Motor neuron (in vitro differentiated cells): Measurements from ENCODE around the gene CRTAP. TPM values are rescaled to one million over a fixed set of nuclear protein-coding genes. Genes with fewer than 3 reads are reported as not detected.
A peak's percentile ranks its signal among the peaks of the same experiment; 100 is the strongest.
"Not testable (repeated sequence)": the region's sequence is repeated elsewhere in the genome, so short reads cannot be mapped to it uniquely, and the experiment has no call there.

Experiments used
- ATAC-seq, 8 experiments: fragments of 200-7000 bp; cut with Tn5 transposase; replicated peaks in 6 of 8; 2 replicates each; pipeline ENCODE4 v1.8.0; 2021; ENCODE audit warnings: mild to moderate bottlenecking in 8 of 8, moderate library complexity in 8 of 8
- H3K27ac ChIP-seq, 2 donors: fragments of 250-450 bp; sonication (Bioruptor Pico); 2 replicates each; pipeline ENCODE4 v1.9.0; 2021; ENCODE audit warnings: antibody characterized with exemption in 2 of 2, mild to moderate bottlenecking in 2 of 2, moderate library complexity in 1 of 2
- H3K4me1 ChIP-seq, 2 donors: fragments of 250-450 bp; sonication (Bioruptor Pico); replicated peaks in 1 of 2; 2 replicates each; pipeline ENCODE4 v1.6.1; 2021; ENCODE audit warnings: antibody characterized with exemption in 2 of 2, mild to moderate bottlenecking in 2 of 2, moderate library complexity in 1 of 2
- H3K4me3 ChIP-seq, 5 donors: fragments of 250-450 bp; sonication (Bioruptor Pico); 2 replicates each; pipeline ENCODE4 v1.9.0; 2021; ENCODE audit warnings: antibody characterized with exemption in 5 of 5, mild to moderate bottlenecking in 5 of 5, moderate library complexity in 4 of 5
- WGBS, 10 experiments: fragments of 450-650 bp; shearing (Covaris generic); methylation state at CpG; one replicate each; pipeline ENCODE4 v1.0.0; 2022; 5-methylcytosine and 5-hydroxymethylcytosine counted together
- in situ Hi-C, 9 experiments: fragments of 400-800 bp; cut with MboI; loops; one replicate each; pipeline ENCODE4 v1.15.0; 2021; ENCODE audit warnings: low sequenced_read_pairs in 9 of 9, low pct_unique_long_range_greater_than_20kb in 2 of 9; ENCODE audit not compliant: unreplicated experiment in 9 of 9
- total RNA-seq, 8 experiments: library from RNA; unstranded; fragments of 300-600 nt; gene quantifications; 2 replicates each; pipeline versions ENCODE4 v1.2.3 to v1.2.4, GENCODE V29; 2022

The CRTAP gene
- total RNA-seq, 8 experiments from 2014 or later: 14.2 to 197 (median 36.2) TPM

DNA sequence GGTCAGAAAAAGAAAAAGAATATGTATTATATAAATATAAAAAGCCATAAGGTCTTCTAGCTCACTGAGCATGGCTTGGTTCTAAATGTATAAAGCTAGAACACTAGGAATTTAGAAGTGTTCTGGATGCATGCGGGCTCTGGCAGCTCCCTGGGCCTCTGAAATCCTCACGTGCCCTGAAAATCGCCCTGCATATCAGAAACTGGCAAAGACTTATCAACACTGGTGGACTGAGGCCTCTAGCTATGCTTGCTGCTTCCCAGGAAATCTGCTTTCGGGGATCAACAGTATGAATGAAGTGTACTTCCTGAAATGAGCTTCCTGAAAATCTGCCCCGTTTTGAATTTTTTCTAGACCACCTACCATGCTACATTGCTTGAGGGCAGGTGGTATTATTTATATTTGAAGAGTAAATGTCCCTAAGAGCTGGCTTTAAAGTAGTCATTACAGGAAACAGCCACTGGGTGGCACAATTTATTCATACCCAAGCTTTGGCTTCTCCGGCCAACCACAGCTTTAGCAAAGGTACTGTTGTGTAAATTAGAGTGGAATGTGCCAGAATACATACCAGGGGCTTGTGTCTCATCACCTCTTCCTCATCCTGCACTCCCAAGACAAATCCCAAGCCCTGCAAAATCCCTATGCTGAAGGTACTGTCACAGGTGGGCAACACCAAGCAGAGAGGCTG lies 17.7 kb downstream of the CRTAP start:
- in situ Hi-C loops: loop anchor here in 6 of 9 experiments (5.0 to 25.0 kb wide), 4 partner anchors 231 to 656 kb away; partner anchors contain the start of gene PDCD6IP (in 1 of the 6)
- no peak overlapping the region for H3K27ac ChIP-seq

DNA sequence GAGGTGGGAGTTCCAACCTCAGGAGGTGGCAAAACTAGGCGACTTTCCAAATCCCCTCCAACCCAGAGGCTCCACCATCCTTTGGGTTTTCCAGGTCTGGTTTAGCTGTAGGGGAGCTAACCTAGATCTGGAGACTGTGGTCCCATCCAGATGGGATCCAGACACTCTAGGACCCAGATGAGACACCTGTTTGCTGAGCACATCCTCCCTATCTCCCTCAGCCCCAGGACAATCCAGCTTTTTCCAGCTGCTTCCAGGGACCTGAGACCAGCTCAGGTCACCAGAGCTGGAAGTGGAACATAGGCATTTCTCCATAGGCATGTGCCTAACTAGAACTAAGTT lies 18.2 kb downstream of the CRTAP start:
- H3K4me3 ChIP-seq: no peak overlapping the region

More for the DNA sequence above, 17.7 kb downstream of the CRTAP start:
- Histone ChIP-seq H3K4me1 (no peaks in the 10 kb centered on the region), H3K4me3 (no peak overlapping the region)
- peak; percentile 79 to 96 (median 87) for ATAC-seq
- WGBS, 10 experiments: 0 to 50% (median 32%) methylated on average over 1 to 6 of the region's 6 CpGs; no CpG with 5 or more reads in 3 of the 10 experiments

DNA sequence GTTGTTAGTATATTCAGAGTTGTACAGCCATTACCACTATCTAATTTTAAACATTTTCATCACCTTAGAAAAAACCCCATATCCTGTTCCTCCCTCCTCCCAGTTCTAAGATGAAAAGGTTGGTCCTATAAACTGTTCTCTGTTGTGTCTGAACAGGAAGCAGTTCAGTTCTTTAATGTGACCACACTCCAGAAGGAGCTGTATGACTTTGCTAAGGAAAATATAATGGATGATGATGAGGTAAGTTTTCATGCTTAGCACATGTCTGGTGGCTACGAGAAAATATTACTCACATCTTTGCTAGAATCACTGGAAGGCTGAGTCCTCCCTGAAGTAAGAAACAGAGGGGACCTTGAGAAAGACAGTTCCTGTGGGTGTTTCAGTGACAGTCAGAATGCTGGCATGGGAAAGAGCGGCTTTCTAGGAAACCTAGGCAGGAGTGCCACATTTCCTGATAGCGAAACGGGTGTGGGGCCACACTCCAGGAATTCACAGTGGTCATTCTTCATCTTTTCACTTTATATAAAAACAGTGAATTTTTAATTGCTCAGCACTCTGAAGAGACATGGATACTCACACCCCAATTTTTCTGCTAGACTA lies 20.3 kb downstream of the CRTAP start:
- Histone ChIP-seq H3K4me1 (no peaks in the 10 kb centered on the region), H3K4me3 (no peak overlapping the region), H3K27ac (no peak overlapping the region)
- in situ Hi-C loops: loop anchor here in 6 of 9 experiments (5.0 to 25.0 kb wide), 4 partner anchors 228 to 653 kb away; partner anchors contain the start of gene PDCD6IP (in 1 of the 6)
- WGBS, 10 experiments: 60 to 100% (median 95%) methylated on average over 1 to 3 of the region's 4 CpGs; no CpG with 5 or more reads in 4 of the 10 experiments
- ATAC-seq: peak in 1 of 8 experiments; percentile 63

More for the DNA sequence above, 18.2 kb downstream of the CRTAP start:
- 0 to 100% (median 100%) methylated on average over 1 of the region's 1 CpG; no CpG with 5 or more reads in 7 of the 10 experiments for WGBS, 10 experiments
- in situ Hi-C loops: loop anchor here in 6 of 9 experiments (5.0 to 25.0 kb wide), 4 partner anchors 230 to 655 kb away; partner anchors contain the start of gene PDCD6IP (in 1 of the 6)
- no peak overlapping the region for H3K27ac ChIP-seq
- H3K4me1 ChIP-seq: no peaks in the 10 kb centered on the region
- ATAC-seq: peak in 6 of 8 experiments; percentile 20 to 32 (median 24)

DNA sequence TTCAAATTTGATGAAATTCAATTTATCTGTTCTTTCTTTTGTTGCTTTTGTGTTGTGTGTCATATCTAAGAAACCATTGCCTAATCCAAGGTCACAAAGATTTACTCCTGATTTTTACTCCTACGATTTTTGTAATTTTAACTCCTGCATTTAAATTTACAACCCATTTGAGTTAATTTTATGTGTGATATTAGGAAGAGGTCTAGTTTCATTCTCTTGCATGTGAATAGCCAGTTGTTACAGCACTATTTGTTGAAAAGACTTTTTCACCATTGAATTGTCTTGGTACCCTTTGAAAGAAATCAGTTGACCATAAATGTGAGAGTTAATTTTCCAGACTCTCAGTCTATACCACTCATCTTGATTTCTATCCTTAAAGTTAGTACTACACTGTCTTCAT lies 23.9 kb downstream of the CRTAP start:
- Histone ChIP-seq H3K27ac (no peak overlapping the region), H3K4me1 (no peaks in the 10 kb centered on the region), H3K4me3 (no peak overlapping the region)
- WGBS, 10 experiments: 24 to 100% (median 72%) methylated on average over 1 of the region's 1 CpG; no CpG with 5 or more reads in 2 of the 10 experiments
- in situ Hi-C loops: loop anchor here in 5 of 9 experiments (25.0 kb wide), 3 partner anchors 225 to 650 kb away; partner anchors contain the start of gene PDCD6IP (in 1 of the 5)
- no peak for ATAC-seq

DNA sequence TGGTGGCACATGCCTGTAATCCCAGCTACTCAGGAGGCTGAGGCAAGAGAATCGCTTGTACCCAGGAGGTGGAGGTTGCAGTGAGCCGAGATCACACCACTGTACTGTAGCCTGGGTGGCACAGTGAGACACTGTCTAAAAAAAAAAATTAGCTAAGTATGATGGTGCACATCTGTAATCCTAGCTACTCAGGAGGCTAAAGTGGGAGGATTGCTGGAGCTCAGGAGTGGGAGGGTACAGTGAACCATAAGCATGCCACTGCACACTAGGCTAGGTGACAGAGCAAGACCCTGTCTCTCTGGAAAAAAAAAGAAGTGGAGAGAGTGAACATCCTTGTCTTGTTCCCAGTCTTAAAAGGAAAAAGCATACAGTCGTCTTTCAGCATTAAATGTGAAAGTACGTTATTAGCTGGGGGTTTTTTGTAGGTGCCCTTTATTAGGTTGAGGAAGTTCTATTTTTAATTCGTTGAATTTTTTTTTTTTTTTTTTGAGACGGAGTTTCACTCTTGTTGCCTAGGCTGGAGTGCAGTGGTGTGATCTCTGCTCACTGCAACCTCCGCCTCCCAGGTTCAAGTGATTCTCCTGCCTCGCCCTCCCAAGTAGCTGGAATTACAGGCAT lies 25.3 kb downstream of the CRTAP start:
- not testable (repeated sequence) for ATAC-seq, H3K27ac ChIP-seq, H3K4me1 ChIP-seq, H3K4me3 ChIP-seq
- in situ Hi-C loops: loop anchor here in 5 of 9 experiments (25.0 kb wide), 3 partner anchors 223 to 648 kb away; partner anchors contain the start of gene PDCD6IP (in 1 of the 5)
- 80 to 100% (median 95%) methylated on average over 1 to 8 of the region's 8 CpGs; no CpG with 5 or more reads in 1 of the 10 experiments for WGBS, 10 experiments

DNA sequence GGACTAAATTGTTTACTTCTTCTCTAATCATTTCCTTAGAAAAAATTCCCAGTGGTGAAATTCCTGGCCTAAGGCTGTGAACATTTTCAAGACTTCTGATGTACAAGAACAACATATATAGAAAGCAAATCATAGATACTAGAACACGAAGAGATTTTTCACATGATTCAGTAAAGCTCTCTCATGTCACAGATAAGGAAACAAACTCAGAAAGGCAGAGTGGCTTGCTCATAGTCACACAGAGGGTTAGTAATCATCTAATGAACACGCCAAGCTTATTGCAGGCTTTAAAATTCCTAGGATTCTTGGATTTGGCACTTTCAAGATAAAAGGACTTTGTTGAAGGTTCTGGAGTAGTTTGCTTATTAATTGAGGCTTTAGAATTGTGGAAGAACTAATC lies 26.2 kb downstream of the CRTAP start:
- in situ Hi-C loops: loop anchor here in 5 of 9 experiments (25.0 kb wide), 3 partner anchors 222 to 647 kb away; partner anchors contain the start of gene PDCD6IP (in 1 of the 5)
- H3K27ac ChIP-seq: no peak overlapping the region
- no peak overlapping the region for H3K4me3 ChIP-seq
- 66 to 100% (median 93%) methylated on average over 1 to 2 of the region's 2 CpGs for WGBS, 10 experiments
- no peaks in the 10 kb centered on the region for H3K4me1 ChIP-seq
- no peak for ATAC-seq

DNA sequence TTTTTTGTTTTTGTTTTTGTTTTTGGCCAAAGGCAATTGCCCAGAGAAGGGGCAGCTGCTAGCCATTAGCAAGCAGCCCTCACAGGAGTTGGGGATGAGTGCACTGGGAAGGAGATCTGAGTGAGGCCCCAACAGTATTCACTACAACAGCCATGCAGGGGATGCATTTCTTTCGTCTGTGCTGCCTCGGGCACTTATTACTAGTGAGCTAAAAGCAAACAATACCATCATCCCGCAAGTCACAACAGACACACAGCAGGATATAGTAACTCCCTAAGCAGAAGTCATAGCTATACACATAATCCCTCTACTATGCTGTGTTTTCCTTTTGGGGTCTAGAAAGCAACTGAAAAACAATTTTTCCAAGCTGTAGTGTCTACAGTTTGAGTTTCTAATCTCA lies 27.2 kb downstream of the CRTAP start:
- no peak overlapping the region for H3K4me3 ChIP-seq
- H3K27ac ChIP-seq: no peak overlapping the region
- WGBS, 10 experiments: 0 to 100% (median 96%) methylated on average over 1 to 3 of the region's 3 CpGs; no CpG with 5 or more reads in 4 of the 10 experiments
- H3K4me1 ChIP-seq: no peaks in the 10 kb centered on the region
- peak in 1 of 8 experiments; percentile 53 for ATAC-seq
- in situ Hi-C loops: loop anchor here in 5 of 9 experiments (25.0 kb wide), 3 partner anchors 221 to 646 kb away; partner anchors contain the start of gene PDCD6IP (in 1 of the 5)

DNA sequence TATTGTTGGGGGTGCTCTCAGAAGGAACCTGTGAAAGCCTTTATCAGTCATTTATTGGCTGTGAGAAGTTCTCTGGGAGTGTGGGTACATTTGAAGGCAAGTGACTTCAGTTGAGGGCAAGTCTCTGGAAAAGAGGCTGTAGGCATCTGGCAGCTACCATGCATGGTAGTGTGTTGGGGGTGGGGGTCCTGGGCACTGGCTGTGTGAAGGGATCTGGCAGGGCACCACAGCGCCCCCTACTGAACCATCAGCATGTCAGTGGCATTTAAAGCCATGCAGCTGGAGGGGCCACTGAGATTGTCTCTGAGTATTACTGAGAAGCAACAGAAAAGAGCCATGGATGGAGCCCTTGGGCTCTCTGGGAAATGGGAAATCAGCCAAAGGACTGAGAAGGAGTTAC lies 30.6 kb downstream of the CRTAP start:
- peak in 1 of 8 experiments; percentile 28 for ATAC-seq
- Histone ChIP-seq H3K4me1 (no peaks in the 10 kb centered on the region), H3K4me3 (no peak overlapping the region), H3K27ac (no peak overlapping the region)
- WGBS, 10 experiments: 100% methylated on average over 1 of the region's 1 CpG; no CpG with 5 or more reads in 9 of the 10 experiments
- in situ Hi-C loops: loop anchor here in 5 of 9 experiments (25.0 kb wide), 3 partner anchors 218 to 643 kb away; partner anchors contain the start of gene PDCD6IP (in 1 of the 5)

DNA sequence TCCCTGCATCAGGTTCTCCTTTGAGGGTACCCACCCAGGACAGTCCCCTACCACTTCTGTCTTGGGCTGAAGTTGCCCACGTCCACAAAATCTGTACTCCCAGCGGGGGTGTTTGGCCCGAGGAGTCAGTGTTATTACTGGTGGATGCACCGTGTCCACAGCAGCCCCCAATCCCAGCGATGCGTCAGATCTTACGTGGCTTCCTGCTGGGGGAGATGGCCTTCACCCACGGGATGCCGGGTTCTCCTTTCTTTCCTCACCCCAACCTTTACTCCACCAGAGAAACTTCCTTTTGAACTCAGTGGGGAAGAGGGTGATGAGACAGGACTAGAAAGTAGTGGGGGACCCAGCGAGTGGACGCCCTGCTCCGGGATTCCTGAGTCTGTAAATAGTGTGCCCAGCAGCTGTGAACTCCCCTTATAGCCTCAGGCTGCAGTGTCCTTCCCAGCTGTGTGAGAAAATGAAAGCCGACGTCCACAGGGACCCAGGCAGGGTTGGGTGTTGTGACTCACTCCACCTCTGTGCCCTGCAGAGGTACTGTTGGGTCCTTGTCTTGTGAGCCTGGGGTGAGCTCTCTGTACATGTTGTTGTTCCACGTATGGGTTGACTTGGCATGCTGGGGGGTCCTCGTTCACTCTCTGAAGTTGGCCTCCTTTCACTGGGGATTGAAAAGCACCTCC lies 31.5 kb downstream of the CRTAP start:
- no peak for ATAC-seq
- in situ Hi-C loops: loop anchor here in 5 of 9 experiments (25.0 kb wide), 3 partner anchors 217 to 642 kb away; partner anchors contain the start of gene PDCD6IP (in 1 of the 5)
- no peaks in the 10 kb centered on the region for H3K4me1 ChIP-seq
- WGBS, 10 experiments: 83 to 100% (median 87%) methylated on average over 1 to 9 of the region's 16 CpGs; no CpG with 5 or more reads in 3 of the 10 experiments
- H3K4me3 ChIP-seq: no peak overlapping the region
- no peak overlapping the region for H3K27ac ChIP-seq

DNA sequence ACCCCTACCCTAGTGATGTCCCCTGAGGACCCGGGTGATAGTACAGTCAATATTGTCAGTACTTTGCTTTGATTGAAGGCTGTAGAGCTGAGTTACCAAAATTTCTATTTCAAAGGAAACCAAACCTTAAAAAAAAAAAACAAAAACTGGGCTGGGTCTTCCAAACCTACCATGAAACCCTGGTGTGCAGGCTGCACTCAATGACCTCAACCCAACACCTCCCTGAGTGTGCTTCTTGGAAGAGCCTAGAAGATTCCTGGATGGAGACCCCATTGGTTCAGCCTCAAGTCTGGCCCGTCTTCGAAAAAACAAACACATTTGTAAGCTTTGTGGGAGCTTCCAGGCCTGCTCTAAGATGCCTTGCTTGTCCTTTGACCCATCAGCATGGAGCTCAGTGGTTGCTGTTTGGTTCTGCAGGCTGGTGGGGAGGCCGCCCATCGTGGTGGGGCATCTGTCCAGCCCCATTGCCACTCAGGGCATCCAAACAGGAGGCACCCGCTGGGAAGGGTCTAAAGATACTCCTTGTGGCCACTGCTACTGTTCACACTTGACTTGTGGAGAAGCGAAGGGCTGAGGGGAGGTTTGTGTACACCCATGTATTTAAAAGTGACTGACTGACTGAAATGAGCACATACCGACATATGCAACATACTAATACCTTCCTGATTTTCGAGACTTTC lies 32.2 kb downstream of the CRTAP start:
- no peak for ATAC-seq
- 0 to 88% (median 80%) methylated on average over 1 to 8 of the region's 9 CpGs; no CpG with 5 or more reads in 3 of the 10 experiments for WGBS, 10 experiments
- Histone ChIP-seq H3K4me1 (no peaks in the 10 kb centered on the region), H3K27ac (no peak overlapping the region), H3K4me3 (no peak overlapping the region)
- in situ Hi-C loops: loop anchor here in 5 of 9 experiments (25.0 kb wide), 3 partner anchors 216 to 641 kb away; partner anchors contain the start of gene PDCD6IP (in 1 of the 5)

DNA sequence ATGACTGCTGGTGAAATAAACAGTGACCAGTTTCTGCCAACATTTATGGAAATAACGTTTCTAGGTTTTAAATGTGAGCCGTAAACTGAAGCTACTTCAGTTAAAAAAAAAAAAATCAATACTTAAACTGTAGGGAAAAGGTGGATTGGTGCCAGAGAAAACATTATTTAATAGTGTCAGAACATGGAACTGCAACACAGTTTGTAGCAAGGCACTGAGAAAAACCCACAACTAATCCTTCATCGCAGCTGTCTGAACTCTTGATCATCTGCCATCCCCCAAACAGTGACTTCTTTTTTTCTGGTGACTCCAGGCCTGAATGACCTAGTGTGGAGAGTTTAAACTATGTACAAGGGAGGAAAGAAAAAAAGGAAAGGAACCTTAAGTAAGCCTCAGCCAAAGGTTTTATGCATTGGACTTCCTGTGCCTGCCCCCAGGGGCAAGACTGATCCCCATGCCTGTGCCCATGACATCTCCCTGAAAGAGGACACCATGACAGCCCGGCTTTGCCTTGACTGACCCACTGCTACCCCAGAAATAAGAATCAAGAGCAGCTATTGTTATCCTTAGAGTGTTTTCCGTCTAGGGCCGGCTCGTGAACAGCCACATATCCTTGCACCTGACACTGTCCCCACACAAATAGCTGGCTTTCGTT lies 33.1 kb downstream of the CRTAP start:
- Histone ChIP-seq H3K4me3 (no peak overlapping the region), H3K4me1 (no peaks in the 10 kb centered on the region), H3K27ac (no peak overlapping the region)
- in situ Hi-C loops: loop anchor here in 5 of 9 experiments (25.0 kb wide), 3 partner anchors 215 to 640 kb away; partner anchors contain the start of gene PDCD6IP (in 1 of the 5)
- ATAC-seq: peak in 2 of 8 experiments; percentile 39 to 47
- WGBS, 10 experiments: 21 to 96% (median 87%) methylated on average over 2 to 8 of the region's 8 CpGs
